ENCODE measurements around the gene CREBL2. TPM values are rescaled to one million over a fixed set of nuclear protein-coding genes. Genes with fewer than 3 reads are reported as not detected.
"Not testable (repeated sequence)": the region's sequence is repeated elsewhere in the genome, so short reads cannot be mapped to it uniquely, and the experiment has no call there.

CREBL2 gene
- total RNA-seq, 4 donors from 2014 or later = 31.0 to 45.6 (median 41.2) TPM

GRCh38 chr12:12590961-12591360 lies 20.7 kb upstream of the CREBL2 start:
- H3K27ac ChIP-seq = no peak overlapping the region
- no peak for DNase-seq (ENCODE audit: low spot score in 2 of 2)
- 92% methylated on average over 6 of the region's 6 CpGs for WGBS
- peaks cover 18% of the 10 kb centered on the region for H3K4me1 ChIP-seq
- H3K4me3 ChIP-seq = no peak overlapping the region
- H3K27me3 ChIP-seq = no peaks in the 10 kb centered on the region
- no peaks in the 10 kb centered on the region for H3K36me3 ChIP-seq
- TF ChIP-seq POLR2AphosphoS5 (IDR thresholded peaks at IDR 0.05) = no peak
- no peak for TF ChIP-seq CTCF (IDR thresholded peaks at IDR 0.05)
- no peak for TF ChIP-seq EP300 (IDR thresholded peaks at IDR 0.05)
- no peak for TF ChIP-seq POLR2A (IDR thresholded peaks at IDR 0.05)
- H3K9me3 ChIP-seq = no peaks in the 10 kb centered on the region

DNA sequence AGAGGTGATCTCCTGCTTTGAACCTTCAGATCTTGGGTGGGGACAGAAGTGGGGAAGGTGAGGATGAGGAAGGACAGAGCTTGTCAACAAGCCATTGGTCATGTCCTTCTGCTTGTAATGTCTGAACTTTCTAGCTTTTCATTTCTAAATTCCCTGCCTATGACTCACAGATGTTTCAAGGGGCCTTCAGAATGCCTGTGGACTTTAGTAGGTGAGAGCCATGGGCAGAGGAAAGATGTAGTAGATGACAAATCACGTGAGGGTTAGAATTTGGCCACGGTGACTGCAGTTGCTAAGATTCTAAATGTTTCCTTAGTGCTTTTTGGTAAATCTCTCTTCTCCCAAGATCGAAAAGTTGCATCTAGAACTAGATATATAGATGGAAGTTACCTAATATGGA lies 18.7 kb upstream of the CREBL2 start:
- Histone ChIP-seq H3K9me3 (no peaks in the 10 kb centered on the region), H3K27ac (no peak overlapping the region), H3K4me1 (peaks cover 4% of the 10 kb centered on the region), H3K36me3 (no peaks in the 10 kb centered on the region), H3K27me3 (no peaks in the 10 kb centered on the region), H3K4me3 (no peak overlapping the region)
- WGBS = 85% methylated on average over 3 of the region's 3 CpGs
- no peak for DNase-seq (ENCODE audit: low spot score in 2 of 2)
- TF ChIP-seq EP300 (IDR thresholded peaks at IDR 0.05) (no peak), POLR2A (IDR thresholded peaks at IDR 0.05) (no peak), POLR2AphosphoS5 (IDR thresholded peaks at IDR 0.05) (no peak), CTCF (IDR thresholded peaks at IDR 0.05) (no peak)

- not testable (repeated sequence) for H3K4me3 ChIP-seq; H3K27ac ChIP-seq; DNase-seq (ENCODE audit: low spot score in 2 of 2); H3K4me1 ChIP-seq; H3K27me3 ChIP-seq; H3K36me3 ChIP-seq; H3K9me3 ChIP-seq
- 80% methylated on average over 2 of the region's 2 CpGs for WGBS
Observed at GRCh38 chr12:12595929-12596328, 15.7 kb upstream of the CREBL2 start.

DNA sequence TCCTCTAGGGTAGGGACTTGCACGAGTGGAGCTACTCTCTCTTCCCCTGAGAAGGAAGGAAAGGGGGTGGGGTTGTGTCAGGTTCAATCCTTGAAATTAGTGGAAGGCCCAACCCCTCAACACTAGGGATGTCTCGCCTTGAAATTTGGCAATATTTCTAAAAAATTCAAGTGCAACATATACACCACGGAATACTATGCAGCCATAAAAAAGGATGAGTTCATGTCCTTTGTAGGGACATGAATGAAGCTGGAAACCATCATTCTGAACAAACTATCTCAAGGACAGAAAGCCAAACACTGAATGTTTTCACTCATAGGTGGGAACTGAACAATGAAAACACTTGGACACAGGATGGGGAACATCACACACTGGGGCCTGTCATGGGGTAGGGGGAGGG lies 15.1 kb upstream of the CREBL2 start:
- not testable (repeated sequence) for H3K9me3 ChIP-seq; H3K36me3 ChIP-seq; H3K27me3 ChIP-seq; H3K4me3 ChIP-seq; H3K4me1 ChIP-seq; H3K27ac ChIP-seq; DNase-seq (ENCODE audit: low spot score in 2 of 2)
- WGBS = 93% methylated on average over 3 of the region's 3 CpGs

DNA sequence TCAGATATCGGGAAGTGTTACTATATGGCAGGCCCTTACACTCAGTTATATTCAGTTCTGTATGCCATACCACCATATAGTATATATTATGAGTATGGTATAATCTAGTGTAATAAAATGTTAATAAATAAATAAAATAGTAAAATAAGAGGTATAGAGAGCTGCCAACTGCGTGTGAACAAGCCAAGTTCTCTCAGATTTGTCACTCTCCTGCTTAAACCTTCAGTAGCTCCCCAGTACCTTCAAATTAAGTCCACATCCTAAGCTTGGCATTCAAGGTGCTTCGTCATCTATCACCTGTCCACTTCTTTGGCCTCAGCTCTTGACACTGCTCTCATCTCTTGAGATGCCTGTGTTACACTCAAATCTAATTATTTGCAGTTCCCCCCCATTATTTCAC lies 12.8 kb upstream of the CREBL2 start:
- TF ChIP-seq POLR2A (IDR thresholded peaks at IDR 0.05) (no peak), POLR2AphosphoS5 (IDR thresholded peaks at IDR 0.05) (no peak), EP300 (IDR thresholded peaks at IDR 0.05) (no peak), CTCF (IDR thresholded peaks at IDR 0.05) (no peak)
- DNase-seq (ENCODE audit: low spot score in 2 of 2) = no peak
- H3K4me1 ChIP-seq = peaks cover 9% of the 10 kb centered on the region
- H3K36me3 ChIP-seq = no peaks in the 10 kb centered on the region
- H3K27ac ChIP-seq = no peak overlapping the region
- no peaks in the 10 kb centered on the region for H3K9me3 ChIP-seq
- 84% methylated on average over 3 of the region's 3 CpGs for WGBS
- no peak overlapping the region for H3K4me3 ChIP-seq
- no peaks in the 10 kb centered on the region for H3K27me3 ChIP-seq

DNA sequence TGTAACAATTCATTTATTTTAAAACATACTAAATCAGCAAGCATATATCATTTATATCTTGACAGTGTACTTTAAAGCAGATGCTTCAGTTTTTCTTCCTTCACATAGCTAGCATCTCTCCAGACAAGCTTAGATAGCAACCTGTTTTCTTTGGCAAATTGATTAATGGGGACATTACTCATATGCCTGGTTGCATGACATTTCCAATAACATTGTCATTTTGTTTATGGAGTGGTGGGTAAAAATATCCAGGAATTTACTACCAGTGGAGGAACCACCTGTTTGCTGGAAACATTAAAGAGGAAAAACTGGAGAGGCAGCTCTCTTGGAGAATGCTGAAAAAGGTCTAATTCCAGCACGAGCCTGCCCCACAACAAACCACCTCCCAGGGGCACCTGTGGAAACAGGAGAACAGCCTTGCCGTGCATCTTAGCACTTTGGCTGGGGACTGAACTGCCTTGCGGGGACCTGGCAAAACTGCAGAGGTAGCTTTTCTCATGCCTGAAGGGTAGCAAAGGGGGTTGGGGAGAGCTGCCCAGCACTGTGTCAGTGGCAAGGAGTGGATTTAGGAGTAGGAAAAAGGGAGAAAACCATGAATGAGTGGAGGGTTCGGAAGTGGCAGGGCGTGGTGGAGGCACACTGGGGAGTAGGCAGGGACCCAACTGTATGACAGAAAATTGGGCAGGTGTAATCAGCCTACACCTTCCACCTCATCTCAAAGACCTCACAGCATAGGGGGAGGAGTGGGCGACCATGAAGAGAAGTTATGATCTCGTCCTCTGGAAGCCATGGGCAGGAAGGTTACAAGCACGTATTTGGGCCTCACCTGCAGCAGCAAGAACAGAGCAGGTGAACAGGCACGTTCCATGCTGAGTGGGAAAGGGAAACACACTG lies 11.7 kb upstream of the CREBL2 start:
- Histone ChIP-seq H3K4me3 (no peak overlapping the region), H3K27ac (no peak overlapping the region), H3K9me3 (no peaks in the 10 kb centered on the region), H3K4me1 (peaks cover 14% of the 10 kb centered on the region), H3K27me3 (no peaks in the 10 kb centered on the region), H3K36me3 (no peaks in the 10 kb centered on the region)
- WGBS = 47% methylated on average over 9 of the region's 9 CpGs
- DNase-seq (ENCODE audit: low spot score in 2 of 2) = no peak
- no peak for TF ChIP-seq POLR2A (IDR thresholded peaks at IDR 0.05)
- no peak for TF ChIP-seq CTCF (IDR thresholded peaks at IDR 0.05)
- TF ChIP-seq EP300 (IDR thresholded peaks at IDR 0.05) = no peak
- TF ChIP-seq POLR2AphosphoS5 (IDR thresholded peaks at IDR 0.05) = no peak
